HCT116 (cell line): ENCODE data around the gene MNX1.

Source experiments
- FOSL1 ChIP-seq: IDR thresholded peaks from 2 replicates; pipeline ENCODE4 v1.6.1; 2012; ENCODE audit warnings: low read depth
- TF ChIP-seq, protein P1 (sequence below): IDR thresholded peaks from 2 replicates; pipeline ENCODE4 v1.6.1; 2012
- TF ChIP-seq, protein P2 (sequence below), 3 experiments: fragments of 200-600 bp in 1 of 3; sonication (generic) in 1 of 3; IDR thresholded peaks in 2 of 3; conservative IDR thresholded peaks in 1 of 3; 2 replicates each; pipeline ENCODE4 v1.5.1; 2012 to 2017; ENCODE audit warnings: low read depth in 2 of 3, low read length in 2 of 3, antibody characterized with exemption in 1 of 3, borderline replicate concordance in 1 of 3, control low read depth in 1 of 3, mild to moderate bottlenecking in 1 of 3, mixed read lengths in 1 of 3, mixed run types in 1 of 3, moderate library complexity in 1 of 3; ENCODE audit not compliant: insufficient read depth in 1 of 3

DNA sequence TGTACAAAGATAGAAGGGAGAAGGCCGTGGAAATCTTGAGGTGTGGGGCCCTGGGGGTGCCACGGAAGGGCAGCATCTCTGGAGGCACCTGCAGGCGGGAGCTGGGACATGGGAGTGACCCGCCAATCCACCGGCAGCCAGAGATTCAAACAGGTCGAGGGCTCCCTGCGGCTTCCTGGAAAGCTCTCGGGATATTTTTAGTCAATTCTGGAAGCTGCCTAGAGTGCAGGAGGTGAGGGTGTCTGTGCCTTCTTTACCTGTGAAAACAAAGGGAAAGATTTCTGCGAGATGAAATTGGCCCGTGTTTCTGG is 16.6 kb downstream of the MNX1 start:
- TF ChIP-seq, protein P1, sequence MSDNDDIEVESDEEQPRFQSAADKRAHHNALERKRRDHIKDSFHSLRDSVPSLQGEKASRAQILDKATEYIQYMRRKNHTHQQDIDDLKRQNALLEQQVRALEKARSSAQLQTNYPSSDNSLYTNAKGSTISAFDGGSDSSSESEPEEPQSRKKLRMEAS = no peak
- TF ChIP-seq, protein P2, sequence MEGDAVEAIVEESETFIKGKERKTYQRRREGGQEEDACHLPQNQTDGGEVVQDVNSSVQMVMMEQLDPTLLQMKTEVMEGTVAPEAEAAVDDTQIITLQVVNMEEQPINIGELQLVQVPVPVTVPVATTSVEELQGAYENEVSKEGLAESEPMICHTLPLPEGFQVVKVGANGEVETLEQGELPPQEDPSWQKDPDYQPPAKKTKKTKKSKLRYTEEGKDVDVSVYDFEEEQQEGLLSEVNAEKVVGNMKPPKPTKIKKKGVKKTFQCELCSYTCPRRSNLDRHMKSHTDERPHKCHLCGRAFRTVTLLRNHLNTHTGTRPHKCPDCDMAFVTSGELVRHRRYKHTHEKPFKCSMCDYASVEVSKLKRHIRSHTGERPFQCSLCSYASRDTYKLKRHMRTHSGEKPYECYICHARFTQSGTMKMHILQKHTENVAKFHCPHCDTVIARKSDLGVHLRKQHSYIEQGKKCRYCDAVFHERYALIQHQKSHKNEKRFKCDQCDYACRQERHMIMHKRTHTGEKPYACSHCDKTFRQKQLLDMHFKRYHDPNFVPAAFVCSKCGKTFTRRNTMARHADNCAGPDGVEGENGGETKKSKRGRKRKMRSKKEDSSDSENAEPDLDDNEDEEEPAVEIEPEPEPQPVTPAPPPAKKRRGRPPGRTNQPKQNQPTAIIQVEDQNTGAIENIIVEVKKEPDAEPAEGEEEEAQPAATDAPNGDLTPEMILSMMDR (IDR thresholded peaks at IDR 0.05 in 2 of 3, conservative IDR thresholded peaks at IDR 0.05 in 1 of 3; ENCODE audit: borderline replicate concordance in 1 of 3, insufficient read depth in 1 of 3, low read depth in 2 of 3, low read length in 2 of 3) = no peak
- no peak for TF ChIP-seq FOSL1
